Measurements from ENCODE around the gene TINAG. TPM values are rescaled to one million over a fixed set of nuclear protein-coding genes. Genes with fewer than 3 reads are reported as not detected.

TINAG gene
- total and polyA plus RNA-seq, 2 of the 13 experiments (the other 11 are each of a cell fraction or from before 2014, with no cell fraction given): 0.08 to 0.15 TPM

DNA sequence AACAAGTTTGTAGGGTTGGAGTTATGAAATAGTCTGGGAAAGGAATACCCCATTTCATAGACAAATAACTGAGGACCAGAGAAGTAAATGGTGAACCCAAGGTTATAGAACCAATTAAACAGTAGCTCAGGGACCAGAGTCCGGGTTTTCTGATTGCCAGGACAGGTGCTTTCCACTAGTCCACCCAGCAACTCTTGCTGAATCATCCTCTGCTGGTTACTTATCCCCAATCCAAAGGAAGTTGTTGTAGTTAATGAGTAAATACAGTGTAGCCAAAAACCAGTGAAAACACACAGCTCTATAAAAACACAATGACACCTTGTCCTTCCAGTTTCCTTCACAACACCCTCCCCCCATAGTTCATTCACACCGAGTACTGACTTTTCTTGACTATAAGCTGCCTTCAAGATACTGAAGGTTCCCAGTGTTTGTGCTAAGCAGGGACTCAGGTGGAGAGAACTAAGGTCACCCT lies 766 bp upstream of the TINAG start (continued):
- TF ChIP-seq, protein P1, sequence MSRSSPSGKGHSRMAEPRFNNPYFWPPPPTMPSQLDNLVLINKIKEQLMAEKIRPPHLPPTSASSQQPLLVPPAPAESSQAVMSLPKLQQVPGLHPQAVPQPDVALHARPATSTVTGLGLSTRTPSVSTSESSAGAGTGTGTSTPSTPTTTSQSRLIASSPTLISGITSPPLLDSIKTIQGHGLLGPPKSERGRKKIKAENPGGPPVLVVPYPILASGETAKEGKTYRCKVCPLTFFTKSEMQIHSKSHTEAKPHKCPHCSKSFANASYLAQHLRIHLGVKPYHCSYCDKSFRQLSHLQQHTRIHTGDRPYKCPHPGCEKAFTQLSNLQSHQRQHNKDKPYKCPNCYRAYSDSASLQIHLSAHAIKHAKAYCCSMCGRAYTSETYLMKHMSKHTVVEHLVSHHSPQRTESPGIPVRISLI (CRISPR knock-in tag; IDR thresholded peaks at IDR 0.05; ENCODE audit: borderline replicate concordance): no peak
- TF ChIP-seq RXRB (CRISPR knock-in tag; IDR thresholded peaks at IDR 0.05; ENCODE audit: borderline replicate concordance): no peak
- TF ChIP-seq CENPX (CRISPR knock-in tag; IDR thresholded peaks at IDR 0.05): no peak
- no peak for TF ChIP-seq STAT5B (CRISPR knock-in tag; IDR thresholded peaks at IDR 0.05)
- TF ChIP-seq ZNF883 (CRISPR knock-in tag; IDR thresholded peaks at IDR 0.05; ENCODE audit: not compliant biosample characterization): no peak
- TF ChIP-seq HMG20A (CRISPR knock-in tag; IDR thresholded peaks at IDR 0.05; ENCODE audit: borderline replicate concordance): no peak
- no peak for TF ChIP-seq KMT2A (CRISPR knock-in tag; IDR thresholded peaks at IDR 0.05)
- TF ChIP-seq CREM (IDR thresholded peaks at IDR 0.05): peak; percentile 55; the same call in 1 of the 2 replicates
- no peak for TF ChIP-seq CREM (CRISPR knock-in tag; IDR thresholded peaks at IDR 0.05)
- no peak for TF ChIP-seq ZNF326 (CRISPR knock-in tag; IDR thresholded peaks at IDR 0.05; ENCODE audit: borderline replicate concordance)
- no peak for TF ChIP-seq KMT2B (CRISPR knock-in tag; IDR thresholded peaks at IDR 0.05)
- TF ChIP-seq, protein P2, sequence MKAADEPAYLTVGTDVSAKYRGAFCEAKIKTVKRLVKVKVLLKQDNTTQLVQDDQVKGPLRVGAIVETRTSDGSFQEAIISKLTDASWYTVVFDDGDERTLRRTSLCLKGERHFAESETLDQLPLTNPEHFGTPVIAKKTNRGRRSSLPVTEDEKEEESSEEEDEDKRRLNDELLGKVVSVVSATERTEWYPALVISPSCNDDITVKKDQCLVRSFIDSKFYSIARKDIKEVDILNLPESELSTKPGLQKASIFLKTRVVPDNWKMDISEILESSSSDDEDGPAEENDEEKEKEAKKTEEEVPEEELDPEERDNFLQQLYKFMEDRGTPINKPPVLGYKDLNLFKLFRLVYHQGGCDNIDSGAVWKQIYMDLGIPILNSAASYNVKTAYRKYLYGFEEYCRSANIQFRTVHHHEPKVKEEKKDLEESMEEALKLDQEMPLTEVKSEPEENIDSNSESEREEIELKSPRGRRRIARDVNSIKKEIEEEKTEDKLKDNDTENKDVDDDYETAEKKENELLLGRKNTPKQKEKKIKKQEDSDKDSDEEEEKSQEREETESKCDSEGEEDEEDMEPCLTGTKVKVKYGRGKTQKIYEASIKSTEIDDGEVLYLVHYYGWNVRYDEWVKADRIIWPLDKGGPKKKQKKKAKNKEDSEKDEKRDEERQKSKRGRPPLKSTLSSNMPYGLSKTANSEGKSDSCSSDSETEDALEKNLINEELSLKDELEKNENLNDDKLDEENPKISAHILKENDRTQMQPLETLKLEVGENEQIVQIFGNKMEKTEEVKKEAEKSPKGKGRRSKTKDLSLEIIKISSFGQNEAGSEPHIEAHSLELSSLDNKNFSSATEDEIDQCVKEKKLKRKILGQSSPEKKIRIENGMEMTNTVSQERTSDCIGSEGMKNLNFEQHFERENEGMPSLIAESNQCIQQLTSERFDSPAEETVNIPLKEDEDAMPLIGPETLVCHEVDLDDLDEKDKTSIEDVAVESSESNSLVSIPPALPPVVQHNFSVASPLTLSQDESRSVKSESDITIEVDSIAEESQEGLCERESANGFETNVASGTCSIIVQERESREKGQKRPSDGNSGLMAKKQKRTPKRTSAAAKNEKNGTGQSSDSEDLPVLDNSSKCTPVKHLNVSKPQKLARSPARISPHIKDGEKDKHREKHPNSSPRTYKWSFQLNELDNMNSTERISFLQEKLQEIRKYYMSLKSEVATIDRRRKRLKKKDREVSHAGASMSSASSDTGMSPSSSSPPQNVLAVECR (CRISPR knock-in tag; IDR thresholded peaks at IDR 0.05; ENCODE audit: borderline replicate concordance): no peak
- TF ChIP-seq ZNF75D (CRISPR knock-in tag; IDR thresholded peaks at IDR 0.05; ENCODE audit: borderline replicate concordance): no peak
- TF ChIP-seq JUND (CRISPR knock-in tag; IDR thresholded peaks at IDR 0.05): no peak
- TF ChIP-seq HOXA9 (CRISPR knock-in tag; IDR thresholded peaks at IDR 0.05; ENCODE audit: borderline replicate concordance): no peak
- peak; percentile 67; the same call in 1 of the 2 replicates for TF ChIP-seq NFE2L2 (IDR thresholded peaks at IDR 0.05; ENCODE audit: low read length)
- TF ChIP-seq PAF1 (CRISPR knock-in tag; IDR thresholded peaks at IDR 0.05): no peak
- TF ChIP-seq, protein P3, sequence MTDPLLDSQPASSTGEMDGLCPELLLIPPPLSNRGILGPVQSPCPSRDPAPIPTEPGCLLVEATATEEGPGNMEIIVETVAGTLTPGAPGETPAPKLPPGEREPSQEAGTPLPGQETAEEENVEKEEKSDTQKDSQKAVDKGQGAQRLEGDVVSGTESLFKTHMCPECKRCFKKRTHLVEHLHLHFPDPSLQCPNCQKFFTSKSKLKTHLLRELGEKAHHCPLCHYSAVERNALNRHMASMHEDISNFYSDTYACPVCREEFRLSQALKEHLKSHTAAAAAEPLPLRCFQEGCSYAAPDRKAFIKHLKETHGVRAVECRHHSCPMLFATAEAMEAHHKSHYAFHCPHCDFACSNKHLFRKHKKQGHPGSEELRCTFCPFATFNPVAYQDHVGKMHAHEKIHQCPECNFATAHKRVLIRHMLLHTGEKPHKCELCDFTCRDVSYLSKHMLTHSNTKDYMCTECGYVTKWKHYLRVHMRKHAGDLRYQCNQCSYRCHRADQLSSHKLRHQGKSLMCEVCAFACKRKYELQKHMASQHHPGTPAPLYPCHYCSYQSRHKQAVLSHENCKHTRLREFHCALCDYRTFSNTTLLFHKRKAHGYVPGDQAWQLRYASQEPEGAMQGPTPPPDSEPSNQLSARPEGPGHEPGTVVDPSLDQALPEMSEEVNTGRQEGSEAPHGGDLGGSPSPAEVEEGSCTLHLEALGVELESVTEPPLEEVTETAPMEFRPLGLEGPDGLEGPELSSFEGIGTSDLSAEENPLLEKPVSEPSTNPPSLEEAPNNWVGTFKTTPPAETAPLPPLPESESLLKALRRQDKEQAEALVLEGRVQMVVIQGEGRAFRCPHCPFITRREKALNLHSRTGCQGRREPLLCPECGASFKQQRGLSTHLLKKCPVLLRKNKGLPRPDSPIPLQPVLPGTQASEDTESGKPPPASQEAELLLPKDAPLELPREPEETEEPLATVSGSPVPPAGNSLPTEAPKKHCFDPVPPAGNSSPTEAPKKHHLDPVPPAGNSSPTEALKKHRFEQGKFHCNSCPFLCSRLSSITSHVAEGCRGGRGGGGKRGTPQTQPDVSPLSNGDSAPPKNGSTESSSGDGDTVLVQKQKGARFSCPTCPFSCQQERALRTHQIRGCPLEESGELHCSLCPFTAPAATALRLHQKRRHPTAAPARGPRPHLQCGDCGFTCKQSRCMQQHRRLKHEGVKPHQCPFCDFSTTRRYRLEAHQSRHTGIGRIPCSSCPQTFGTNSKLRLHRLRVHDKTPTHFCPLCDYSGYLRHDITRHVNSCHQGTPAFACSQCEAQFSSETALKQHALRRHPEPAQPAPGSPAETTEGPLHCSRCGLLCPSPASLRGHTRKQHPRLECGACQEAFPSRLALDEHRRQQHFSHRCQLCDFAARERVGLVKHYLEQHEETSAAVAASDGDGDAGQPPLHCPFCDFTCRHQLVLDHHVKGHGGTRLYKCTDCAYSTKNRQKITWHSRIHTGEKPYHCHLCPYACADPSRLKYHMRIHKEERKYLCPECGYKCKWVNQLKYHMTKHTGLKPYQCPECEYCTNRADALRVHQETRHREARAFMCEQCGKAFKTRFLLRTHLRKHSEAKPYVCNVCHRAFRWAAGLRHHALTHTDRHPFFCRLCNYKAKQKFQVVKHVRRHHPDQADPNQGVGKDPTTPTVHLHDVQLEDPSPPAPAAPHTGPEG (CRISPR knock-in tag; IDR thresholded peaks at IDR 0.05): no peak
- TF ChIP-seq, protein P4, sequence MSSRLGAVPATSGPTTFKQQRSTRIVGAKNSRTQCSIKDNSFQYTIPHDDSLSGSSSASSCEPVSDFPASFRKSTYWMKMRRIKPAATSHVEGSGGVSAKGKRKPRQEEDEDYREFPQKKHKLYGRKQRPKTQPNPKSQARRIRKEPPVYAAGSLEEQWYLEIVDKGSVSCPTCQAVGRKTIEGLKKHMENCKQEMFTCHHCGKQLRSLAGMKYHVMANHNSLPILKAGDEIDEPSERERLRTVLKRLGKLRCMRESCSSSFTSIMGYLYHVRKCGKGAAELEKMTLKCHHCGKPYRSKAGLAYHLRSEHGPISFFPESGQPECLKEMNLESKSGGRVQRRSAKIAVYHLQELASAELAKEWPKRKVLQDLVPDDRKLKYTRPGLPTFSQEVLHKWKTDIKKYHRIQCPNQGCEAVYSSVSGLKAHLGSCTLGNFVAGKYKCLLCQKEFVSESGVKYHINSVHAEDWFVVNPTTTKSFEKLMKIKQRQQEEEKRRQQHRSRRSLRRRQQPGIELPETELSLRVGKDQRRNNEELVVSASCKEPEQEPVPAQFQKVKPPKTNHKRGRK (CRISPR knock-in tag; IDR thresholded peaks at IDR 0.05): no peak
